ENCODE measurements around the gene TNIP2. TPM values are rescaled to one million over a fixed set of nuclear protein-coding genes. Genes with fewer than 3 reads are reported as not detected.

Gene TNIP2
- total and polyA plus RNA-seq, 2 donors (not counting 3 experiments of a cell fraction or from before 2014, with no cell fraction given) = 37.7 to 52.1 TPM

DNA sequence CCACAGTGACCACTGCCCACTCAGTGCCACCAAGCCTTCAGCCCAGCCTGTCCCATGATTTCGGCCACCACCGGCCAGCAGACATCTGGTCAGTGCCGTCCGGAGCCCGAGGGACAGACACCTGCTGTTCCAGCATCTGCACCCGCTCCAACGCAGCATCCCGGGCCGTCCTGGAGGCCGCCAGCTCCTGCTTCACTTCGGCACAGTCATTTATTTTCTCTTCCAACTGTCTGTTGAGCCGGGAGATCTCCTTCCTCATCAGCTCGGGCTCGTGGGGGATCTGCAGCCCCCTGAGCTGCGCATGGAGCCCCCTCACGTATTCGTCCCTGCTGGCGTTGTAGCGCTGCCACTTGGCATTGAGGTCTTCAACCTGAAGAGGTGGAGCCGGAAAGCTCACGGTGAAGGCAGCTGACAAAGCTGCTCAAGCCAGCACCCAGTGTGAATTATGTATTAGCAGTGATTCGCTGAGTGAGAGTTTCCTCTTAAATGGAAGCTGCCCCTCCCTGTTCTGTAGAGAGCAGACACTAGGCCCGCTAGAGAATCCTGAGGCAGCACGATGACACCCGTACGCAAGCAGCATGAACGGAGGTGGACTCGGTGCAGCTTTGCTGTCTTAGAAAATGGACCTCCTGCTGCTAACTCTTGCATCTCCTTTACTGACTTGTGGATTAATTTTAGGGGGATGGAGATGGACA, 11.4 kb downstream of the TNIP2 start:
- intact Hi-C loops (cut with micrococcal nuclease) = no loop called here
- POLR2A ChIA-PET = no interaction called here

More for the DNA sequence above, 11.4 kb downstream of the TNIP2 start:
- Histone ChIP-seq H4K20me1 (replicated peaks; ENCODE audit: control insufficient read depth, extremely low read depth, insufficient read depth, low read length) (no peaks in the 10 kb centered on the region), H3K9me1 (replicated peaks; ENCODE audit: control insufficient read depth, extremely low read depth, insufficient read depth, low read length) (no peaks in the 10 kb centered on the region), H3K9me3 (replicated peaks; ENCODE audit: control insufficient read depth, insufficient read depth, low read length) (no peaks in the 10 kb centered on the region), H2AFZ (ENCODE audit: low read depth, low read length) (no peak overlapping the region), H3K36me3 (ENCODE audit: control insufficient read depth in 2 of 2, extremely low read depth in 1 of 2, insufficient read depth in 2 of 2, low read length in 2 of 2) (peaks cover 7 to 46% of the 10 kb centered on the region in 2 experiments), H3K4me1 (ENCODE audit: control insufficient read depth, extremely low read depth, insufficient read depth, low read length) (peaks cover 20% of the 10 kb centered on the region), H3K27me3 (ENCODE audit: control insufficient read depth in 2 of 2, insufficient read depth in 2 of 2, low read length in 2 of 2) (no peaks in the 10 kb centered on the region), H3K4me2 (ENCODE audit: insufficient read depth, low read length) (no peak overlapping the region), H3K9ac (replicated peaks; ENCODE audit: extremely low read depth, insufficient read depth, low read length) (no peak overlapping the region), H3K79me2 (ENCODE audit: control insufficient read depth, insufficient read depth, low read length) (peaks cover 5% of the 10 kb centered on the region), H3K4me3 (replicated peaks in 1 of 3; ENCODE audit: insufficient read depth in 1 of 3, low read depth in 1 of 3, low read length in 3 of 3) (no peak overlapping the region), H3K27ac (ENCODE audit: insufficient read depth, low read depth, low read length) (no peak overlapping the region)
- BruUV-seq (replicated peaks) = no TSS peak
- dilution Hi-C loops (cut with MboI; ENCODE audit: extremely low pct_ligation_motif_present, low sequenced_read_pairs) = no loop called here
- TF ChIP-seq, protein P1, sequence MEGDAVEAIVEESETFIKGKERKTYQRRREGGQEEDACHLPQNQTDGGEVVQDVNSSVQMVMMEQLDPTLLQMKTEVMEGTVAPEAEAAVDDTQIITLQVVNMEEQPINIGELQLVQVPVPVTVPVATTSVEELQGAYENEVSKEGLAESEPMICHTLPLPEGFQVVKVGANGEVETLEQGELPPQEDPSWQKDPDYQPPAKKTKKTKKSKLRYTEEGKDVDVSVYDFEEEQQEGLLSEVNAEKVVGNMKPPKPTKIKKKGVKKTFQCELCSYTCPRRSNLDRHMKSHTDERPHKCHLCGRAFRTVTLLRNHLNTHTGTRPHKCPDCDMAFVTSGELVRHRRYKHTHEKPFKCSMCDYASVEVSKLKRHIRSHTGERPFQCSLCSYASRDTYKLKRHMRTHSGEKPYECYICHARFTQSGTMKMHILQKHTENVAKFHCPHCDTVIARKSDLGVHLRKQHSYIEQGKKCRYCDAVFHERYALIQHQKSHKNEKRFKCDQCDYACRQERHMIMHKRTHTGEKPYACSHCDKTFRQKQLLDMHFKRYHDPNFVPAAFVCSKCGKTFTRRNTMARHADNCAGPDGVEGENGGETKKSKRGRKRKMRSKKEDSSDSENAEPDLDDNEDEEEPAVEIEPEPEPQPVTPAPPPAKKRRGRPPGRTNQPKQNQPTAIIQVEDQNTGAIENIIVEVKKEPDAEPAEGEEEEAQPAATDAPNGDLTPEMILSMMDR (IDR thresholded peaks at IDR 0.05; ENCODE audit: extremely low read depth in 1 of 2, insufficient read depth in 1 of 2, low read depth in 1 of 2, low read length in 2 of 2) = no peak
- no peak for TF ChIP-seq FOS (IDR thresholded peaks at IDR 0.05; ENCODE audit: borderline replicate concordance, insufficient read depth, low read length)
- no peak for TF ChIP-seq MYC (IDR thresholded peaks at IDR 0.05; ENCODE audit: low read depth, low read length)
- TF ChIP-seq GATA2 (IDR thresholded peaks at IDR 0.05; ENCODE audit: insufficient read depth, insufficient read length, low read depth, low read length) = no peak
- TF ChIP-seq EZH2 (IDR thresholded peaks at IDR 0.05; ENCODE audit: borderline replicate concordance, low read depth, low read length, severe bottlenecking) = no peak
- TF ChIP-seq POLR2A (IDR thresholded peaks at IDR 0.05; ENCODE audit: low read depth, low read length) = no peak
- CTCF ChIA-PET = no interaction called here
- FAIRE-seq = no peak
- no peak for DNase-seq (ENCODE audit: low read depth, low spot score)

Data from endothelial cell of umbilical vein (primary cell).